Neural cell (in vitro differentiated cells): Measurements from ENCODE around the gene RSRC1.

Experiments
- CTCF ChIP-seq: fragments of 450-650 bp; IDR thresholded peaks from 2 replicates; pipeline ENCODE4 v1.5.1; 2014; ENCODE audit warnings: antibody characterized with exemption, mild to moderate bottlenecking, moderate library complexity; ENCODE audit not compliant: poor library complexity, severe bottlenecking
- MXI1 ChIP-seq: fragments of 450-650 bp; conservative IDR thresholded peaks from 2 replicates; pipeline ENCODE4 v1.6.1; 2014; ENCODE audit warnings: antibody characterized with exemption, mild to moderate bottlenecking; ENCODE audit not compliant: poor library complexity, severe bottlenecking
- POLR2AphosphoS5 ChIP-seq: IDR thresholded peaks from 2 replicates; pipeline ENCODE4 v1.6.1; 2012
- SMC3 ChIP-seq: fragments of 450-650 bp; conservative IDR thresholded peaks from 2 replicates; pipeline ENCODE4 v1.6.1; 2014; ENCODE audit warnings: antibody characterized with exemption, mild to moderate bottlenecking, moderate library complexity; ENCODE audit not compliant: poor library complexity

DNA sequence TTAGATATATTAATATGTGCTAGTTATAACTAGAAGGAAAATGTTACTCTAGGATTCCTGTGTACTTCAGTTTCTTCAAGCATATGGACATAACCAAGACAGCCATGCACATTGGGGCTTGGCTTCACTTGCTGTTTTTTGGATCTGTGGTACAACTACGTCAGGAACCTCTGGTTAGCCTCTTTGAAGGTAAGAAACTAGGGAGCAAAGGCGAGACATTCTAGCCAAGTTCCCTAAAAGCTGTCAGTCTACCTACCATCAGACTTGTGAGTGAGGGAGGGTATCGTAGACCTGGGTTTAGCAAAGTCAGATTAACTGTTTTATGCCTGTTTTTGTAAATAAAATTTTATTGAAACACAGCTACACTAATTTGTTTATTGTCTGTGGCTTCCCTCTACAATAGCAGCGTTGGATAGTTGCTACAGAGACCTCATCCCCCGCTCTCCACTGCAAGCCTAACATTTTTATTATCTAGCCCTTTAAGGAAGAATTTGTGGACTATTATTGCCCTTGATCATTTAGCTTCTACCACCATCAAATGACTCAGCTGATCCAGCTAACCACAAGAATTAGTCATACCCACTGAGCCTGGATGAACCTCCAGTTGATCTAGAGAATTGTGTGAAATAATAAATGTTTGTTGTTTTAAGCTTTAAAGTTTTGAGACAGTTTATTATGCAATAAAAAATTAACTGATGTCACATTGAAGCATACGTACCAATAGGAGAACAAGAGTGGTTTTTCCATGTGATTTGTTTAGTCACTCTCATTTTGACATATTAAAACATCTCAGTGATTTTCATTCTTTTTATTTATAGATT is 58.1 kb downstream of the RSRC1 start:
- TF ChIP-seq POLR2AphosphoS5 (no peak), SMC3 (no peak), CTCF (no peak), MXI1 (no peak)
